Transverse colon (tissue), 4 donors: Measurements from ENCODE around the gene RERE. TPM values are rescaled to one million over a fixed set of nuclear protein-coding genes. Genes with fewer than 3 reads are reported as not detected.
A peak's percentile ranks its signal among the peaks of the same experiment; 100 is the strongest.

ENCODE experiments used
- DNase-seq: peaks from one replicate; pipeline ENCODE4 v3.0.0-alpha.2; 2019
- H3K27ac ChIP-seq, 4 donors: fragments of 200-600 bp; sonication (generic); 2 replicates each; pipeline ENCODE4 v1.5.1; 2016 to 2018; ENCODE audit warnings: inconsistent platforms in 4 of 4
- H3K27me3 ChIP-seq: fragments of 200-600 bp; sonication (generic); 2 replicates; pipeline ENCODE4 v1.5.1; 2017; ENCODE audit warnings: inconsistent platforms
- H3K36me3 ChIP-seq, 4 donors: fragments of 200-600 bp; sonication (generic); 2 replicates each; pipeline ENCODE4 v1.5.1; 2017 to 2019; ENCODE audit warnings: inconsistent platforms in 4 of 4
- H3K4me1 ChIP-seq, 4 donors: fragments of 200-600 bp; sonication (generic); 2 replicates each; pipeline ENCODE4 v1.5.1; 2017 to 2020; ENCODE audit warnings: inconsistent platforms in 4 of 4
- H3K4me3 ChIP-seq, 4 donors: fragments of 200-600 bp; sonication (generic); 1 replicate in 1 of 4; 2 replicates in 3 of 4; pipeline versions ENCODE4 v1.5.1 to v1.6.1; 2017 to 2019; ENCODE audit warnings: inconsistent platforms in 4 of 4
- H3K9me3 ChIP-seq, 2 donors: fragments of 200-600 bp; sonication (generic); 2 replicates each; pipeline ENCODE4 v1.5.1; 2017 to 2019; ENCODE audit warnings: inconsistent platforms in 2 of 2
- EP300 ChIP-seq: sonication (generic); formaldehyde crosslinking; IDR thresholded peaks from one replicate; pipeline ENCODE4 v1.6.1; 2017; ENCODE audit warnings: antibody characterized with exemption, low read depth
- POLR2A ChIP-seq: fragments of 450-650 bp; IDR thresholded peaks from one replicate; pipeline ENCODE4 v1.6.1; 2016; ENCODE audit warnings: antibody characterized with exemption, mild to moderate bottlenecking, moderate library complexity
- POLR2AphosphoS5 ChIP-seq, 3 donors: sonication (generic); formaldehyde crosslinking; IDR thresholded peaks; one replicate each; pipeline ENCODE4 v1.6.1; 2016; ENCODE audit warnings: antibody characterized with exemption in 3 of 3
- whole genome bisulfite sequencing, 2 donors: methylation state at CpG; one replicate each; pipeline ENCODE4 v1.1.5; 2018; ENCODE audit warnings: low coverage in 1 of 2; 5-methylcytosine and 5-hydroxymethylcytosine counted together
- in situ Hi-C, 4 donors: fragments of 200-750 bp; cut with MboI; loops; one replicate each; pipeline versions ENCODE4 v1.15.0 to v1.15.1; 2017; ENCODE audit warnings: low sequenced_read_pairs in 3 of 4, low pct_ligation_motif_present in 1 of 4, low pct_unique_long_range_greater_than_20kb in 1 of 4
- intact Hi-C: fragments of 100-400 bp; cut with DNase I; formaldehyde crosslinking; loops from one replicate; pipeline ENCODE4 v1.15.1; 2023; ENCODE audit warnings: low total_unique reads
- total RNA-seq, 4 donors: library from RNA; depleted of rRNA; stranded (reverse); fragments of >200 nt; gene quantifications; one replicate each; pipeline ENCODE4 v1.1.0, GENCODE V29; 2016
- TF ChIP-seq, protein P1 (sequence below), 5 experiments: fragments of 200-600 bp in 3 of 5; fragments of 450-650 bp in 2 of 5; sonication (generic) in 3 of 5; IDR thresholded peaks; 1 replicate in 2 of 5; 2 replicates in 3 of 5; pipeline ENCODE4 v1.5.1; 2016 to 2017; ENCODE audit warnings: antibody characterized with exemption in 5 of 5, inconsistent platforms in 3 of 5, mild to moderate bottlenecking in 2 of 5, moderate library complexity in 1 of 5

The RERE gene
- total RNA-seq, 4 donors from 2014 or later, result 80.3 to 657 (median 105) TPM

DNA sequence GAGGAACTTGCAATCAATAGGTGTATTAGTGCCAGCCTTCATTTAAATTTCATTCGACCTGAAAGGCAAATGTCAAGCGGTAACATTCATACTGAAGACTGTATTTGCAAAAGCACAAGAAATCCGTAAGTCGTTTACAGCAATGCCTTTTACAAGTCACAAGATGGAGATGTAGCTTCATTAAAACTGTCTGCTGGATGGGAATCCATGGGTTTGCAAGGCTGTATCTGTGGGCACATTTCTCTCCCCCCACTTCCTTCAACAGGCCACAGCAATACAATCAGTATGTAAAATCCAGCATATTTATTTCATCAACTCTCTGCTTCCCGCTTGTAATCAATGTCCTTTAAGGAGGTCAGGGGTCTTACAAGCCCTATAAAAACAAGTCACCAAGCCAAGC is 352.4 kb downstream of the RERE start:
- no peaks in the 10 kb centered on the region for H3K9me3 ChIP-seq
- H3K36me3 ChIP-seq, result no peaks in the 10 kb centered on the region
- peak overlapping the region; percentile 82 to 91 (median 86) for H3K27ac ChIP-seq
- H3K4me3 ChIP-seq, result no peak overlapping the region
- in situ Hi-C loops (no loop called here), intact Hi-C loops (no loop called here)
- no peaks in the 10 kb centered on the region for H3K27me3 ChIP-seq
- 83 to 88% methylated on average over 4 to 5 of the region's 5 CpGs for WGBS, 2 donors
- no peak for TF ChIP-seq POLR2AphosphoS5 (IDR thresholded peaks at IDR 0.05)
- no peak for TF ChIP-seq POLR2A
- TF ChIP-seq, protein P1, sequence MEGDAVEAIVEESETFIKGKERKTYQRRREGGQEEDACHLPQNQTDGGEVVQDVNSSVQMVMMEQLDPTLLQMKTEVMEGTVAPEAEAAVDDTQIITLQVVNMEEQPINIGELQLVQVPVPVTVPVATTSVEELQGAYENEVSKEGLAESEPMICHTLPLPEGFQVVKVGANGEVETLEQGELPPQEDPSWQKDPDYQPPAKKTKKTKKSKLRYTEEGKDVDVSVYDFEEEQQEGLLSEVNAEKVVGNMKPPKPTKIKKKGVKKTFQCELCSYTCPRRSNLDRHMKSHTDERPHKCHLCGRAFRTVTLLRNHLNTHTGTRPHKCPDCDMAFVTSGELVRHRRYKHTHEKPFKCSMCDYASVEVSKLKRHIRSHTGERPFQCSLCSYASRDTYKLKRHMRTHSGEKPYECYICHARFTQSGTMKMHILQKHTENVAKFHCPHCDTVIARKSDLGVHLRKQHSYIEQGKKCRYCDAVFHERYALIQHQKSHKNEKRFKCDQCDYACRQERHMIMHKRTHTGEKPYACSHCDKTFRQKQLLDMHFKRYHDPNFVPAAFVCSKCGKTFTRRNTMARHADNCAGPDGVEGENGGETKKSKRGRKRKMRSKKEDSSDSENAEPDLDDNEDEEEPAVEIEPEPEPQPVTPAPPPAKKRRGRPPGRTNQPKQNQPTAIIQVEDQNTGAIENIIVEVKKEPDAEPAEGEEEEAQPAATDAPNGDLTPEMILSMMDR (IDR thresholded peaks at IDR 0.05), result no peak
- no peak for TF ChIP-seq EP300
- no peak for DNase-seq
- peaks cover 24 to 64% (median 32%) of the 10 kb centered on the region in 4 donors for H3K4me1 ChIP-seq

DNA sequence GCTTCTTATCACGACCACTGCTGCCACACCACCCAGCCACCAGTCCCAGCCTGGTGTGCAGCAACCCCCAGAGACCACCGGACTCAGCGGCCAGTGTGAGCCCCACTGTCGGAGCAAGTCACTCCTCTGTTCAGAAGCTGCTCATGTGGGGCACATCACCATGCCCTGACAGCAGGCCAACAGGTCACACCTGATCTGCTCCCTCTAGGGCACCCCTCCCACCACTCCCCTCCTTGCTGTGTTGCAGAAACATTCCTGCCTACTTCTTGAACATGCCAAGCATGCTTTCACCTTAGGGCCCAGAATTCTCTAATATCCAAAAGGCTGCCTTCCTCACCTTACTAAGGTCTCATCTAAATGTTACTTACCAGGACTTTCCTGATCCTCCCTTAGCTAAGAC is 353.1 kb downstream of the RERE start:
- Histone ChIP-seq H3K4me3 (no peak overlapping the region), H3K27me3 (no peaks in the 10 kb centered on the region), H3K36me3 (no peaks in the 10 kb centered on the region), H3K9me3 (no peaks in the 10 kb centered on the region), H3K4me1 (peaks cover 24 to 67% (median 32%) of the 10 kb centered on the region in 4 donors), H3K27ac (peak overlapping the region; percentile 82 to 91 (median 86))
- WGBS, 2 donors, result 70% methylated on average over 3 of the region's 4 CpGs; no CpG with 5 or more reads in 1 of the 2 donors
- in situ Hi-C loops, result no loop called here
- TF ChIP-seq EP300 (no peak), POLR2A (no peak), POLR2AphosphoS5 (IDR thresholded peaks at IDR 0.05) (no peak)
- TF ChIP-seq, protein P1 (IDR thresholded peaks at IDR 0.05), result no peak
- no peak for DNase-seq
- intact Hi-C loops, result no loop called here

DNA sequence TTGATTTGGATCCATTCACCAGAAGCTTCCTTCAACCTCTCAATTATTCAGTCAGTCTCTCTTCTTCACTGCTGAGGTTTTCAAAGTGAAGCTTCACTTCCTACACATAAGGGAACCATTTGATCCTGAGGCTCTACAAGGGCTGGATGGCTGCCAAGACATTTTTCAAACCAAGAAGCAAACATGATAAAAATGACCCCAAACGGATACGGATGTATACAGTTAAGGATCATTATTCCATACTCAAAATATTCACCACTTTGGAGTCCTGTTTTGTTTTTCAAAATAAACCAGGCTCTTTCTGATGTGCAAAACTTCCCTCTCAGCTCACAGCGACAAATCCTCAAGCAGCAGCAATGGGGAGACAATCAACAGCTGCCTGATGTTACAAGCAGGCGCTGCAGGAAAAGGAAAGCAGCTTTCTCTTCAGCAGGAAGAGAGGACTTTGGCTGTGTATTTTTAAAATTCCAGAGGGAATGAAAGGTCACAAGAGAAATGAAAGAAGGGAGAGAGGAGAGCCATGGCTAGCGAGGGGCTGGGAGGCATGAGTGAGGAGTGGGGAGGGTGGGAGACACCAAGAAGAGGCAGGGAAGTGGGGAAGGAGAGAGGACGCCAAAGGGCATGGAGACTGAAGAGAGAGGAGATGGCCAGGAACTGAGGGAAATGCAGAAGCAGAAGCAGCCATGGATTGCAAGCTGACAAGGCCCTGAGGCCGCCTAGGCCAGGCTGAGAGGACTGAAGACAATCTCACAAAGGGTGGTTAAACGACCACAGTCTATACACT is 354.1 kb downstream of the RERE start:
- Histone ChIP-seq H3K27ac (peak overlapping the region; percentile 82 to 91 (median 86)), H3K36me3 (no peaks in the 10 kb centered on the region), H3K4me3 (peak overlapping the region in 1 of 4 donors; percentile 16), H3K9me3 (no peaks in the 10 kb centered on the region), H3K4me1 (peaks cover 24 to 68% (median 32%) of the 10 kb centered on the region in 4 donors), H3K27me3 (no peaks in the 10 kb centered on the region)
- TF ChIP-seq POLR2A (no peak), POLR2AphosphoS5 (IDR thresholded peaks at IDR 0.05) (peak in 2 of 3 donors; percentile 44 to 65), EP300 (no peak)
- TF ChIP-seq, protein P1 (IDR thresholded peaks at IDR 0.05), result no peak
- in situ Hi-C loops (no loop called here), intact Hi-C loops (no loop called here)
- peak; percentile 47 for DNase-seq
- WGBS, 2 donors, result 26 to 29% methylated on average over 6 to 8 of the region's 8 CpGs

DNA sequence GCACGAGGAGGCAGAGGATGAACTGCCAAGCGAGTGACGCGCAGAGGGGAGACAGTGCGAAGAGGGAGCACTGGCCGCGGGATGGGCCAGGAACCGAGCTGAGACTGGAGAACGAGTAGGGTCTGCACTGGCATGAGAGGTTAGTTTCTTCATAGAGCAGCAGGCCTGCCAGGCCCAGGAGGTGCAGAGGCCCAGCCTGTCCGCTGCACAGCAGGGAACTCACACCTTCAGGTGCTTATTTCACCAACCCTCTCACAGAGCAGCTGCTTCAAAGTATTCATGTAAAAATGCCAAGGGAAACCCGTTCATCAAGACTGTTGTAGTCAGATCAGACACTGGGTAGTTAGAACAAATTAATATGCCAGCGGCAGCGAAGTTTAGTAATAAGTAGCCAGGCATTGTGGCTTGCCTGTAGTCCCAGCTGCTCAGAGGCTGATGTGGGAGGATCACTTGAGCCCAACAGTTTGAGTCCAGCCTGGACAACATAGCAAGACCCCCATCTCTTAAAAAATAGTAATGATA is 355.0 kb downstream of the RERE start:
- H3K9me3 ChIP-seq, result no peaks in the 10 kb centered on the region
- peak overlapping the region; percentile 82 to 91 (median 86) for H3K27ac ChIP-seq
- intact Hi-C loops, result no loop called here
- TF ChIP-seq POLR2A (no peak), POLR2AphosphoS5 (IDR thresholded peaks at IDR 0.05) (no peak), EP300 (no peak)
- TF ChIP-seq, protein P1 (IDR thresholded peaks at IDR 0.05), result no peak
- in situ Hi-C loops, result no loop called here
- H3K36me3 ChIP-seq, result no peaks in the 10 kb centered on the region
- DNase-seq, result no peak
- H3K27me3 ChIP-seq, result no peaks in the 10 kb centered on the region
- 82 to 83% methylated on average over 5 to 13 of the region's 13 CpGs for WGBS, 2 donors
- H3K4me3 ChIP-seq, result no peak overlapping the region
- H3K4me1 ChIP-seq, result peaks cover 24 to 74% (median 34%) of the 10 kb centered on the region in 4 donors
